Keratinocyte (primary cell): Measurements from ENCODE around the gene NOX3.

ENCODE experiments used
- CTCF ChIP-seq, 3 experiments: IDR thresholded peaks in 1 of 3; conservative IDR thresholded peaks in 1 of 3; optimal IDR thresholded peaks in 1 of 3; 2 replicates in 2 of 3; 3 replicates in 1 of 3; pipeline versions ENCODE3 to v1.5.1; 2011; ENCODE audit warnings: low read length in 3 of 3, mild to moderate bottlenecking in 3 of 3, moderate library complexity in 2 of 3, control low read depth in 1 of 3, inconsistent platforms in 1 of 3; ENCODE audit not compliant: insufficient read depth in 2 of 3; ENCODE audit errors: extremely low read depth in 1 of 3
- EZH2 ChIP-seq: IDR thresholded peaks from one replicate; pipeline ENCODE4 v1.6.1; 2012; ENCODE audit warnings: inconsistent platforms, mild to moderate bottlenecking, low read length, moderate library complexity

- TF ChIP-seq EZH2: no peak
- no peak for TF ChIP-seq CTCF (optimal IDR thresholded peaks at IDR 0.05 in 1 of 3, IDR thresholded peaks at IDR 0.05 in 1 of 3, conservative IDR thresholded peaks at IDR 0.05 in 1 of 3; ENCODE audit: extremely low read depth in 1 of 3, insufficient read depth in 2 of 3, low read length in 3 of 3)
Measured at GRCh38 chr6:155485756-155486155, 30.1 kb upstream of the NOX3 start.
